Measurements from ENCODE around the gene CYB561D1. TPM values are rescaled to one million over a fixed set of nuclear protein-coding genes. Genes with fewer than 3 reads are reported as not detected.
A peak's percentile ranks its signal among the peaks of the same experiment; 100 is the strongest.

CYB561D1 gene
- total RNA-seq, 2 donors from 2014 or later, result 9.5 to 16.5 TPM

DNA sequence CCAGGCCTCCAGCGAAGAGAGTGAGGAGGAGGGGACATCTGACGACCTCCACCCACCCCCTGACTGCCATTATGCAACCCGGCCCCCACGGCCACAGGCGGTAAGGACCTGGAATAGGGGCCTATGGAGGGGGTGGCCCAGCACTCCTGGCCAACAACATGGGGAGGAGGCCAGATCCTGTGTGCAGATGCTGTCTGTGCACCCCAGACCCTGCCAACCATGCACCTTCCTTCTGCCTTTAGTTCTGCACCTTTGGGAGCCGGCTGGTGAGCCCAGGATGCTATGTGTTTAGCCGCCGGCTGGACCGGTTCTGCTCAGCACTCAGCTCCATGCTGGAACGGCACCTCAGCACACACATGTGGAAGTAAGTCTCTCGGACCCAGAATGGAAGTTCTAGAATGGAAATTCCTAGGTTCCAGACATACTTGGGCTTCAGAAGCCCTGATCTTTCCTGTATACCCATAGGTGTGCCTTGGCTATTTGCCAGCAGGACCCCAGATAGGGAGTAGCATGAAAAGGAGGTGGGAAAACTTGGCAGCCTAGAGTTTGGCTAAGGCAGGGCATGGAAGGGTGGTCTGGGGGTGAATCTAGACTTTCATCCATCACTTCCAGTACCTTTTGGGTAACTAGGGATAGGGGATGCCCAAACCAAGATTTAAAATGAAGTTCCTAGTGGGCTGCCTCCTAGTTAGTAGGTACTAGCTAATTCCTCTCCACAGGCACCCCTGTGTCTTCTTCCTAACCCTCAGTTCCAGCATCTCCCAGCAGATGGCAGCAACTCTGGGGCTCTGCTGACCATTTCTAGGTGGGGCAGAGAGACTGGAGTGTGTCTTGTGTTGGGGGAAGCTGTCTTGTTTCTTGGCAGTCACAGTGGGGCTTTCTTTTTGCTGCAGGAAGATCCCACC lies 3.6 kb upstream of the CYB561D1 start:
- ATAC-seq (ENCODE audit: insufficient number of reproducible peaks, low FRiP score, low read depth) (no peak), DNase-seq (ENCODE audit: low spot score) (no peak)
- TF ChIP-seq, protein P1, sequence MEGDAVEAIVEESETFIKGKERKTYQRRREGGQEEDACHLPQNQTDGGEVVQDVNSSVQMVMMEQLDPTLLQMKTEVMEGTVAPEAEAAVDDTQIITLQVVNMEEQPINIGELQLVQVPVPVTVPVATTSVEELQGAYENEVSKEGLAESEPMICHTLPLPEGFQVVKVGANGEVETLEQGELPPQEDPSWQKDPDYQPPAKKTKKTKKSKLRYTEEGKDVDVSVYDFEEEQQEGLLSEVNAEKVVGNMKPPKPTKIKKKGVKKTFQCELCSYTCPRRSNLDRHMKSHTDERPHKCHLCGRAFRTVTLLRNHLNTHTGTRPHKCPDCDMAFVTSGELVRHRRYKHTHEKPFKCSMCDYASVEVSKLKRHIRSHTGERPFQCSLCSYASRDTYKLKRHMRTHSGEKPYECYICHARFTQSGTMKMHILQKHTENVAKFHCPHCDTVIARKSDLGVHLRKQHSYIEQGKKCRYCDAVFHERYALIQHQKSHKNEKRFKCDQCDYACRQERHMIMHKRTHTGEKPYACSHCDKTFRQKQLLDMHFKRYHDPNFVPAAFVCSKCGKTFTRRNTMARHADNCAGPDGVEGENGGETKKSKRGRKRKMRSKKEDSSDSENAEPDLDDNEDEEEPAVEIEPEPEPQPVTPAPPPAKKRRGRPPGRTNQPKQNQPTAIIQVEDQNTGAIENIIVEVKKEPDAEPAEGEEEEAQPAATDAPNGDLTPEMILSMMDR (IDR thresholded peaks at IDR 0.05), result peak; percentile 70
- Histone ChIP-seq H3K36me3 (peaks cover 3% of the 10 kb centered on the region), H3K4me3 (no peak overlapping the region), H3K27me3 (replicated peaks; ENCODE audit: insufficient read depth) (no peaks in the 10 kb centered on the region), H3K27ac (no peak overlapping the region), H3K9me3 (no peaks in the 10 kb centered on the region), H3K4me1 (ENCODE audit: control insufficient read depth in 1 of 2, low read depth in 2 of 2) (peaks cover 8 to 21% of the 10 kb centered on the region in 2 donors)

DNA sequence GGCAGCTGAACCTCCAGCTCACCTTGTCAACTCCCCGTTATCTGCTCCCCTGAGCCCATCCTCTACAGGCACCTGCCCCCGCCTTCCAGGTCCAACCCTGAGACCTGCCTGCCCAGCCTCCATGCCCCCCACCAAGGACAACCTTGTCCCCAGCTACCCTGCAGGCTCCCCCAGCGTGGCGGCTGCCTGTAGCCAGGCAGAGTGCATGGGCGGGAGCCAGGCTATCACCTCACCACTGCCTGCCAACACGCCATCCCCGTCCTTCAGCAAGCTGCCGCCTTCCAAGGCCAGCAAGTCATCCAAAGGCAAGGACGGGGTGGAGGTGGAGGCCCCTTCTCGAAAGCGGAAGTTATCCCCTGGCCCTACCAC lies 3.0 kb upstream of the CYB561D1 start:
- ATAC-seq (ENCODE audit: insufficient number of reproducible peaks, low FRiP score, low read depth) (no peak), DNase-seq (ENCODE audit: low spot score) (no peak)
- Histone ChIP-seq H3K4me1 (ENCODE audit: control insufficient read depth in 1 of 2, low read depth in 2 of 2) (peaks cover 8 to 22% of the 10 kb centered on the region in 2 donors), H3K27ac (no peak overlapping the region), H3K36me3 (peaks cover 6% of the 10 kb centered on the region), H3K27me3 (replicated peaks; ENCODE audit: insufficient read depth) (no peaks in the 10 kb centered on the region), H3K9me3 (no peaks in the 10 kb centered on the region), H3K4me3 (no peak overlapping the region)
- TF ChIP-seq, protein P1 (IDR thresholded peaks at IDR 0.05), result no peak

DNA sequence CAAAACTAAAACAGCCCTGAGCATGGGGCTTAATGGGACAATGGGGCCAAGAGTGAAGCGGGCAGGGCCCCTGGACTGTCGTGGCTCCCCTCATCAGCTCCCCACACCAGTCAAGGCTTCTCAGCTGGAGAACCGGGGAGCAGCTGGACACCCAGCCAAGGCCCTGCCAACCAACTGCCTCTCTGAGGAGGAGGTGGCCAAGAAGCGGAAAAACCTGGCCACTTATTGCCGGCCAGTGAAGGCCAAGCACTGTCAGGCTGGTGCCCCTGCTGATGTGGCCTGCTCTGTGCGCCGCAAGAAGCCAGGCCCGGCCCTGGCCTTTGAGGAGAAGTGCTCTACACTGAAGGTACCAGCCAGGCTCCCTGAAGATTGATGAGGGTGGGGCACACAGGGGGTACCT lies 2.5 kb upstream of the CYB561D1 start:
- DNase-seq (ENCODE audit: low spot score) (no peak), ATAC-seq (ENCODE audit: insufficient number of reproducible peaks, low FRiP score, low read depth) (no peak)
- H3K4me1 ChIP-seq (ENCODE audit: control insufficient read depth in 1 of 2, low read depth in 2 of 2), result peaks cover 8 to 26% of the 10 kb centered on the region in 2 donors
- H3K27ac ChIP-seq, result no peak overlapping the region
- peaks cover 10% of the 10 kb centered on the region for H3K36me3 ChIP-seq
- no peak overlapping the region for H3K4me3 ChIP-seq
- no peaks in the 10 kb centered on the region for H3K9me3 ChIP-seq
- no peaks in the 10 kb centered on the region for H3K27me3 ChIP-seq (replicated peaks; ENCODE audit: insufficient read depth)
- TF ChIP-seq, protein P1 (IDR thresholded peaks at IDR 0.05), result no peak

DNA sequence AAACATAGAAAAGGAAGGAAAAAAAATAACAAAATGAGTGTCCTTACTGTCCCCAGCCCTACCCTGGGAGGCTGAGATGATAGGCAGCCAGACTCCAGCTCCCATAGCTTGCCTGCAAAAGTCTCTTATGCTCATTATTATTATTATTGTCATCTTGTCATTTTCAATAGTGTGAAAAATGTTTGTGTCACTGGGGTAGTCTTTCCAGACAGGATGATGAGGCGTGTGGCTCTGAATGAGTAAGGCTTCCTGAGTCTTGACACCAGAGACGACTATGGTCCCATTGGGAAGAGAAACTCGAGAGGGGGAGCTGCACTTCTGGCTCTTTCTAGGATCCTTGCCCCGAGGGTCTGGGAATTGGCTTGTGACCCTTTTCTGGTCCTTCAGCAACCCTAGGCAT lies 1.1 kb upstream of the CYB561D1 start:
- Histone ChIP-seq H3K4me1 (ENCODE audit: control insufficient read depth in 1 of 2, low read depth in 2 of 2) (peaks cover 8 to 26% of the 10 kb centered on the region in 2 donors), H3K27ac (peak overlapping the region in 1 of 2 donors; percentile 80), H3K36me3 (peaks cover 22% of the 10 kb centered on the region), H3K4me3 (no peak overlapping the region), H3K27me3 (replicated peaks; ENCODE audit: insufficient read depth) (no peaks in the 10 kb centered on the region), H3K9me3 (no peaks in the 10 kb centered on the region)
- DNase-seq (ENCODE audit: low spot score), result no peak
- TF ChIP-seq, protein P1 (IDR thresholded peaks at IDR 0.05), result no peak
- no peak for ATAC-seq (ENCODE audit: insufficient number of reproducible peaks, low FRiP score, low read depth)

DNA sequence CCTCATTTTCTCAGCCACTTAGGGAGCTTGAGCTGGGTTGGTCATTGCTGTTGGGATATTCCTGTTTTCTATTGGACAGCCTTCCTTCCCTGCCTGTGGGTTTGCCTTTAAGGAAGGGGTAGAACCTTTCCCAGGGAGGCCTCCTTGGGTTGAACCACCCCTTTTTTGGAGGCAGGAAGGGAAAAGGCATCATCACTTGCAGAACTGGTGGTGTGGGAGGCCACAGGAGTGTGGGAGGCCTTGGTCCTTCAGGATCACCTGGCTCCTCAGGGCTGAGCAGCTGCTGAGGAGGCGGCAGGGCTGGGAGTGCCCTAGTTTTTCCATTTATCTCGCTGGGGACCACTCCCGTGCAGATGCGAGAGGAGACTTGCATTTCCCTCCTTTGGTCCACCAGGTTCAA lies 667 bp upstream of the CYB561D1 start:
- Histone ChIP-seq H3K9me3 (no peaks in the 10 kb centered on the region), H3K4me3 (peak overlapping the region; percentile 97), H3K4me1 (ENCODE audit: control insufficient read depth in 1 of 2, low read depth in 2 of 2) (peaks cover 8 to 30% of the 10 kb centered on the region in 2 donors), H3K27me3 (replicated peaks; ENCODE audit: insufficient read depth) (no peaks in the 10 kb centered on the region), H3K36me3 (peaks cover 24% of the 10 kb centered on the region), H3K27ac (peak overlapping the region; percentile 68 to 80)
- TF ChIP-seq, protein P1 (IDR thresholded peaks at IDR 0.05), result no peak
- no peak for ATAC-seq (ENCODE audit: insufficient number of reproducible peaks, low FRiP score, low read depth)
- DNase-seq (ENCODE audit: low spot score), result no peak

Measured in thoracic aorta (tissue), 2 donors.